Tibial nerve (tissue), 4 donors: ENCODE measurements around the gene ZNF827.

ENCODE experiments used
- EP300 ChIP-seq, 2 donors: sonication (generic); formaldehyde crosslinking; IDR thresholded peaks; one replicate each; pipeline ENCODE4 v1.6.1; 2017; ENCODE audit warnings: antibody characterized with exemption in 2 of 2, mild to moderate bottlenecking in 1 of 2
- POLR2A ChIP-seq, 2 donors: fragments of 450-650 bp; IDR thresholded peaks; one replicate each; pipeline ENCODE4 v1.6.1; 2017; ENCODE audit warnings: antibody characterized with exemption in 2 of 2, mild to moderate bottlenecking in 2 of 2, moderate library complexity in 2 of 2
- TF ChIP-seq, protein P1 (sequence below), 5 experiments: fragments of 200-600 bp in 3 of 5; fragments of 450-650 bp in 2 of 5; sonication (generic) in 3 of 5; IDR thresholded peaks; one replicate each; pipeline ENCODE4 v1.5.1; 2016 to 2019; ENCODE audit warnings: antibody characterized with exemption in 5 of 5, mild to moderate bottlenecking in 3 of 5, moderate library complexity in 2 of 5

DNA sequence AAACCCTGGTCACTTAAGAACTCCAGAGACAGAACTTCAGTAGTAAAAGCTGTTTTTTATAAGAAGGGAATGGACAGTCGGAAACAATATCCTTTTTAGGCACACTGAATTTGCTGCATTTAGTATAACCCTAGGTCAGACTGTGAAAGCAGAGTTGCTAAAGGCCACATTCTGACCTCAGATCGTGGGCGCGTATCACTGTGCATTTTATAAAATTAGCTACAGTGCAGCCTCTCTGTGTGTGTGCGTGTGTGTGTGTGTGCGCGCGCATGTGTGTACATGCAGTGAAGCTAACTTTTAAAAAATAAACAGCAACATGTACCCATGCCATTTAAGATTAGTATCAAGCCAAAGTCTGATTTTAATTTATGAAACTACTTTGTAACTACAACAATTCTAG is 8.0 kb downstream of the ZNF827 start:
- TF ChIP-seq EP300 (IDR thresholded peaks at IDR 0.05), result no peak
- TF ChIP-seq, protein P1, sequence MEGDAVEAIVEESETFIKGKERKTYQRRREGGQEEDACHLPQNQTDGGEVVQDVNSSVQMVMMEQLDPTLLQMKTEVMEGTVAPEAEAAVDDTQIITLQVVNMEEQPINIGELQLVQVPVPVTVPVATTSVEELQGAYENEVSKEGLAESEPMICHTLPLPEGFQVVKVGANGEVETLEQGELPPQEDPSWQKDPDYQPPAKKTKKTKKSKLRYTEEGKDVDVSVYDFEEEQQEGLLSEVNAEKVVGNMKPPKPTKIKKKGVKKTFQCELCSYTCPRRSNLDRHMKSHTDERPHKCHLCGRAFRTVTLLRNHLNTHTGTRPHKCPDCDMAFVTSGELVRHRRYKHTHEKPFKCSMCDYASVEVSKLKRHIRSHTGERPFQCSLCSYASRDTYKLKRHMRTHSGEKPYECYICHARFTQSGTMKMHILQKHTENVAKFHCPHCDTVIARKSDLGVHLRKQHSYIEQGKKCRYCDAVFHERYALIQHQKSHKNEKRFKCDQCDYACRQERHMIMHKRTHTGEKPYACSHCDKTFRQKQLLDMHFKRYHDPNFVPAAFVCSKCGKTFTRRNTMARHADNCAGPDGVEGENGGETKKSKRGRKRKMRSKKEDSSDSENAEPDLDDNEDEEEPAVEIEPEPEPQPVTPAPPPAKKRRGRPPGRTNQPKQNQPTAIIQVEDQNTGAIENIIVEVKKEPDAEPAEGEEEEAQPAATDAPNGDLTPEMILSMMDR (IDR thresholded peaks at IDR 0.05), result no peak
- no peak for TF ChIP-seq POLR2A (IDR thresholded peaks at IDR 0.05)
